Measurements from ENCODE around the gene COPE. TPM values are rescaled to one million over a fixed set of nuclear protein-coding genes. Genes with fewer than 3 reads are reported as not detected.

Gene COPE
- total RNA-seq, 6 experiments from 2014 or later = 67.4 to 240 (median 97.1) TPM

DNA sequence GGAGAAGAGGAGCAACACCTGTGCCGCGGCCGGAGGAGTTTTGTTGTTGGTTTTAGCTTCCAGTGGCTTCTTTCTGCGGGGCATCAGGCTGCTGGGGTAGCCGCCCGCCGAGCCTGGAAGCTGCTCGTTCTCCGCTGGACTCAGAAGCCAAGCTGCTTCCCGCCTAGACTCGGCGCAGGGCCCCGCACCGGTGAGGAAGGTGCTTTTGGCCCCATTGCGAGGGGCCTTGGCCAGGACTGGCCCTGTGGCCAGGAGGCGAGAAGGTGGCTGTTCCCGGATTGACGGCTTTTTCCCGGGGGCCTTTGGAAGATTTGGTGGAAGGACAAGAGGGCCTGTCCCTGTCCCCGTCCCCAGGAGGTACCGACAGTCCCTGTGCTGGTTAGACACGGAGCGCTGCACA, 52.0 kb downstream of the COPE start:
- ATAC-seq = no peak
- H3K4me3 ChIP-seq = no peak overlapping the region
- H3K4me1 ChIP-seq = no peaks in the 10 kb centered on the region
- H3K9me3 ChIP-seq = no peaks in the 10 kb centered on the region
- peaks cover 0 to 54% (median 27%) of the 10 kb centered on the region in 4 donors for H3K36me3 ChIP-seq
- no peaks in the 10 kb centered on the region for H3K27me3 ChIP-seq
- DNase-seq = no peak
- no peak overlapping the region for H3K27ac ChIP-seq
- TF ChIP-seq POLR2A (IDR thresholded peaks at IDR 0.05) = no peak
- TF ChIP-seq, protein P1, sequence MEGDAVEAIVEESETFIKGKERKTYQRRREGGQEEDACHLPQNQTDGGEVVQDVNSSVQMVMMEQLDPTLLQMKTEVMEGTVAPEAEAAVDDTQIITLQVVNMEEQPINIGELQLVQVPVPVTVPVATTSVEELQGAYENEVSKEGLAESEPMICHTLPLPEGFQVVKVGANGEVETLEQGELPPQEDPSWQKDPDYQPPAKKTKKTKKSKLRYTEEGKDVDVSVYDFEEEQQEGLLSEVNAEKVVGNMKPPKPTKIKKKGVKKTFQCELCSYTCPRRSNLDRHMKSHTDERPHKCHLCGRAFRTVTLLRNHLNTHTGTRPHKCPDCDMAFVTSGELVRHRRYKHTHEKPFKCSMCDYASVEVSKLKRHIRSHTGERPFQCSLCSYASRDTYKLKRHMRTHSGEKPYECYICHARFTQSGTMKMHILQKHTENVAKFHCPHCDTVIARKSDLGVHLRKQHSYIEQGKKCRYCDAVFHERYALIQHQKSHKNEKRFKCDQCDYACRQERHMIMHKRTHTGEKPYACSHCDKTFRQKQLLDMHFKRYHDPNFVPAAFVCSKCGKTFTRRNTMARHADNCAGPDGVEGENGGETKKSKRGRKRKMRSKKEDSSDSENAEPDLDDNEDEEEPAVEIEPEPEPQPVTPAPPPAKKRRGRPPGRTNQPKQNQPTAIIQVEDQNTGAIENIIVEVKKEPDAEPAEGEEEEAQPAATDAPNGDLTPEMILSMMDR (IDR thresholded peaks at IDR 0.05) = no peak
- intact Hi-C loops (cut with DNase I) = no loop called here
- 100% methylated on average over 3 of the region's 23 CpGs for WGBS (ENCODE audit: insufficient coverage, low coverage, low lambda C conversion rate, missing lambda C conversion rate)

GRCh38 chr19:18866800-18867123, 52.4 kb downstream of the COPE start:
- DNase-seq = no peak
- WGBS (ENCODE audit: insufficient coverage, low coverage, low lambda C conversion rate, missing lambda C conversion rate) = 81% methylated on average over 15 of the region's 17 CpGs
- TF ChIP-seq, protein P1 (IDR thresholded peaks at IDR 0.05) = no peak
- TF ChIP-seq POLR2A (IDR thresholded peaks at IDR 0.05) = no peak
- Histone ChIP-seq H3K27me3 (no peaks in the 10 kb centered on the region), H3K27ac (no peak overlapping the region), H3K4me3 (no peak overlapping the region), H3K4me1 (no peaks in the 10 kb centered on the region), H3K36me3 (peaks cover 0 to 59% (median 32%) of the 10 kb centered on the region in 4 donors), H3K9me3 (no peaks in the 10 kb centered on the region)
- intact Hi-C loops (cut with DNase I) = no loop called here
- ATAC-seq = no peak

- 52% methylated on average over 25 of the region's 38 CpGs for WGBS (ENCODE audit: insufficient coverage, low coverage, low lambda C conversion rate, missing lambda C conversion rate)
- ATAC-seq (peak; percentile 73 to 83 (median 77)), DNase-seq (peak in 2 of 3 donors; percentile 49 to 59)
- no peaks in the 10 kb centered on the region for H3K4me1 ChIP-seq
- H3K27me3 ChIP-seq = no peaks in the 10 kb centered on the region
- intact Hi-C loops (cut with DNase I) = no loop called here
- H3K27ac ChIP-seq = no peak overlapping the region
- H3K36me3 ChIP-seq = peaks cover 3 to 64% (median 35%) of the 10 kb centered on the region in 4 donors
- no peak overlapping the region for H3K4me3 ChIP-seq
- H3K9me3 ChIP-seq = no peaks in the 10 kb centered on the region
- TF ChIP-seq, protein P1 (IDR thresholded peaks at IDR 0.05) = peak; percentile 78 to 98 (median 91)
- no peak for TF ChIP-seq POLR2A (IDR thresholded peaks at IDR 0.05)
These were observed 53.0 kb downstream of the COPE start for GRCh38 chr19:18865973-18866799.

GRCh38 chr19:18865106-18865972, 53.8 kb downstream of the COPE start:
- Histone ChIP-seq H3K9me3 (no peaks in the 10 kb centered on the region), H3K36me3 (peaks cover 10 to 73% (median 39%) of the 10 kb centered on the region in 4 donors), H3K27ac (no peak overlapping the region), H3K4me1 (peaks cover 0 to 3% (median 0%) of the 10 kb centered on the region in 4 donors), H3K4me3 (no peak overlapping the region), H3K27me3 (no peaks in the 10 kb centered on the region)
- WGBS (ENCODE audit: insufficient coverage, low coverage, low lambda C conversion rate, missing lambda C conversion rate) = 85% methylated on average over 4 of the region's 27 CpGs
- no peak for TF ChIP-seq POLR2A (IDR thresholded peaks at IDR 0.05)
- TF ChIP-seq, protein P1 (IDR thresholded peaks at IDR 0.05) = no peak
- intact Hi-C loops (cut with DNase I) = no loop called here
- DNase-seq (peak in 1 of 3 donors; percentile 43), ATAC-seq (no peak)
